ENCODE data around the gene TAMALIN.

Gene TAMALIN

GRCh38 chr12:52003016-52003550 is 3.7 kb upstream of the TAMALIN start:
- no peak for TF ChIP-seq CTCF (IDR thresholded peaks at IDR 0.05; ENCODE audit: low read depth, low read length)
- Histone ChIP-seq H3K4me1 (peaks cover 8% of the 10 kb centered on the region), H3K27me3 (no peaks in the 10 kb centered on the region)

GRCh38 chr12:52003591-52003990 is 3.2 kb upstream of the TAMALIN start:
- no peak for TF ChIP-seq CTCF (IDR thresholded peaks at IDR 0.05; ENCODE audit: low read depth, low read length)
- H3K4me1 ChIP-seq = peaks cover 8% of the 10 kb centered on the region

More at GRCh38 chr12:52003016-52003550, 3.7 kb upstream of the TAMALIN start:
- H3K4me3 ChIP-seq (ENCODE audit: low read depth, low read length) = no peak overlapping the region
- H3K9me3 ChIP-seq = no peaks in the 10 kb centered on the region
- no peak for DNase-seq
- peaks cover 10% of the 10 kb centered on the region for H3K36me3 ChIP-seq

GRCh38 chr12:52004042-52004648 is 2.6 kb upstream of the TAMALIN start:
- peak; percentile 76 for DNase-seq
- H3K4me3 ChIP-seq (ENCODE audit: low read depth, low read length) = no peak overlapping the region
- peak; percentile 88 for TF ChIP-seq CTCF (IDR thresholded peaks at IDR 0.05; ENCODE audit: low read depth, low read length)
- peaks cover 3% of the 10 kb centered on the region for H3K36me3 ChIP-seq
- peaks cover 9% of the 10 kb centered on the region for H3K4me1 ChIP-seq
- no peaks in the 10 kb centered on the region for H3K27me3 ChIP-seq
- no peaks in the 10 kb centered on the region for H3K9me3 ChIP-seq

More at GRCh38 chr12:52003591-52003990, 3.2 kb upstream of the TAMALIN start:
- Histone ChIP-seq H3K36me3 (peaks cover 7% of the 10 kb centered on the region), H3K4me3 (ENCODE audit: low read depth, low read length) (no peak overlapping the region), H3K27me3 (no peaks in the 10 kb centered on the region), H3K9me3 (no peaks in the 10 kb centered on the region)
- DNase-seq = no peak

GRCh38 chr12:52005218-52005902 is 1.4 kb upstream of the TAMALIN start:
- H3K27me3 ChIP-seq = no peaks in the 10 kb centered on the region

GRCh38 chr12:52005903-52006703 is 643 bp upstream of the TAMALIN start:
- TF ChIP-seq CTCF (IDR thresholded peaks at IDR 0.05; ENCODE audit: low read depth, low read length) = no peak
- Histone ChIP-seq H3K9me3 (no peaks in the 10 kb centered on the region), H3K27me3 (no peaks in the 10 kb centered on the region), H3K36me3 (no peaks in the 10 kb centered on the region), H3K4me1 (peaks cover 26% of the 10 kb centered on the region), H3K4me3 (ENCODE audit: low read depth, low read length) (peak overlapping the region; percentile 38)
- DNase-seq = no peak

More at GRCh38 chr12:52005218-52005902, 1.4 kb upstream of the TAMALIN start:
- DNase-seq = no peak
- H3K36me3 ChIP-seq = no peaks in the 10 kb centered on the region
- H3K9me3 ChIP-seq = no peaks in the 10 kb centered on the region
- no peak for TF ChIP-seq CTCF (IDR thresholded peaks at IDR 0.05; ENCODE audit: low read depth, low read length)
- peaks cover 19% of the 10 kb centered on the region for H3K4me1 ChIP-seq
- no peak overlapping the region for H3K4me3 ChIP-seq (ENCODE audit: low read depth, low read length)

Data from BE2C (cell line).